ENCODE results near the gene GNAS. TPM values are rescaled to one million over a fixed set of nuclear protein-coding genes. Genes with fewer than 3 reads are reported as not detected.

The GNAS gene
- total RNA-seq, 3 donors from 2014 or later: 448 to 714 (median 570) TPM

DNA sequence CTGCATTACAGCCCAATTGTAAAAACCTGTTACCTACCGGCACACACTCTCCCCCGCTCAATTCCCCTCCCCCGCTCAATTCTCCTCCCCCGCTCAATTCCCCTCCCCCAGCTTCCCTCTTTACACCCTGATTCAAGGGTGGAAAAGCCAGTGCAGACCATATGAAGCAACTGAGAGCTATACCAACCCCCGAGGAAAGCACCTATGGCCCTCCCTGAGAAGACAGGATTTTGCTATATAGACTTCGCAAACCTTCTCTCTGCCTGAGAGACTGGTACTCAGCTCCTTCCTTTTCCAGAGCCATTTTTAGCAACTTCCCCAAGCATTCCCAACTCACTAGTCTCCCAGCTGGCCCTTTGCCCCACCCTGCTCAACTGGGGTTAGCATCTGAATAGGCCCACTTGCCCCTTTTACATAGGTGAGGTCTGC lies 9.4 kb upstream of the GNAS start:
- no peak overlapping the region for H3K4me3 ChIP-seq
- intact Hi-C loops (cut with DNase I; ENCODE audit: low total_unique reads): no loop called here
- peaks cover 0 to 22% of the 10 kb centered on the region in 2 donors for H3K27me3 ChIP-seq
- TF ChIP-seq POLR2AphosphoS5 (IDR thresholded peaks at IDR 0.05): no peak
- no peaks in the 10 kb centered on the region for H3K9me3 ChIP-seq
- H3K36me3 ChIP-seq: no peaks in the 10 kb centered on the region
- H3K4me1 ChIP-seq: no peaks in the 10 kb centered on the region
- DNase-seq (ENCODE audit: low spot score in 2 of 2): no peak
- H3K27ac ChIP-seq: no peak overlapping the region

DNA sequence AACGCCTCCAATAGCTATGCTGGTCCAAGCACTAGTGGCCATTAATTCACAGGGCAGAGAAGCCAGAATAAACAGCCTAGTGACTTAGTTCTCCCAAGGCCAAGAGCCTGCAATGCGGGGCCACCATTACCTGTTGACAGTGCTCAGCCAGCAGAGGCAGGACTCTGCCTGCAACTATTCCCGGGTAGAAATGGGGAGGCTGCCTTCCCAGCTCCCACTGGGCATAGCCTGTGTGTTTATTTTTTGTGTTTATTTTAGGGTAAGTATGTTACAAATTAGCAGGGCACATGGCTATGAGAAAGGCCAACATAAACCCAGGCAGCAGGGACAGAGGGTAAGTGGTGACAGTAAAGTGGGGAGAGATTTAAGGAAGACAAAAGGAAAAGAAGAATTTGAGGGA lies 6.8 kb upstream of the GNAS start:
- Histone ChIP-seq H3K9me3 (no peaks in the 10 kb centered on the region), H3K27me3 (peaks cover 0 to 12% of the 10 kb centered on the region in 2 donors), H3K36me3 (no peaks in the 10 kb centered on the region), H3K4me1 (no peaks in the 10 kb centered on the region), H3K4me3 (no peak overlapping the region), H3K27ac (no peak overlapping the region)
- no peak for DNase-seq (ENCODE audit: low spot score in 2 of 2)
- TF ChIP-seq, protein P1, sequence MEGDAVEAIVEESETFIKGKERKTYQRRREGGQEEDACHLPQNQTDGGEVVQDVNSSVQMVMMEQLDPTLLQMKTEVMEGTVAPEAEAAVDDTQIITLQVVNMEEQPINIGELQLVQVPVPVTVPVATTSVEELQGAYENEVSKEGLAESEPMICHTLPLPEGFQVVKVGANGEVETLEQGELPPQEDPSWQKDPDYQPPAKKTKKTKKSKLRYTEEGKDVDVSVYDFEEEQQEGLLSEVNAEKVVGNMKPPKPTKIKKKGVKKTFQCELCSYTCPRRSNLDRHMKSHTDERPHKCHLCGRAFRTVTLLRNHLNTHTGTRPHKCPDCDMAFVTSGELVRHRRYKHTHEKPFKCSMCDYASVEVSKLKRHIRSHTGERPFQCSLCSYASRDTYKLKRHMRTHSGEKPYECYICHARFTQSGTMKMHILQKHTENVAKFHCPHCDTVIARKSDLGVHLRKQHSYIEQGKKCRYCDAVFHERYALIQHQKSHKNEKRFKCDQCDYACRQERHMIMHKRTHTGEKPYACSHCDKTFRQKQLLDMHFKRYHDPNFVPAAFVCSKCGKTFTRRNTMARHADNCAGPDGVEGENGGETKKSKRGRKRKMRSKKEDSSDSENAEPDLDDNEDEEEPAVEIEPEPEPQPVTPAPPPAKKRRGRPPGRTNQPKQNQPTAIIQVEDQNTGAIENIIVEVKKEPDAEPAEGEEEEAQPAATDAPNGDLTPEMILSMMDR (IDR thresholded peaks at IDR 0.05): no peak
- no peak for TF ChIP-seq POLR2A (IDR thresholded peaks at IDR 0.05)
- no peak for TF ChIP-seq POLR2AphosphoS5 (IDR thresholded peaks at IDR 0.05)
- intact Hi-C loops (cut with DNase I; ENCODE audit: low total_unique reads): loop anchor here (5.0 kb wide), 1 partner anchor 1298 kb away; no protein-coding TSS in a partner anchor

DNA sequence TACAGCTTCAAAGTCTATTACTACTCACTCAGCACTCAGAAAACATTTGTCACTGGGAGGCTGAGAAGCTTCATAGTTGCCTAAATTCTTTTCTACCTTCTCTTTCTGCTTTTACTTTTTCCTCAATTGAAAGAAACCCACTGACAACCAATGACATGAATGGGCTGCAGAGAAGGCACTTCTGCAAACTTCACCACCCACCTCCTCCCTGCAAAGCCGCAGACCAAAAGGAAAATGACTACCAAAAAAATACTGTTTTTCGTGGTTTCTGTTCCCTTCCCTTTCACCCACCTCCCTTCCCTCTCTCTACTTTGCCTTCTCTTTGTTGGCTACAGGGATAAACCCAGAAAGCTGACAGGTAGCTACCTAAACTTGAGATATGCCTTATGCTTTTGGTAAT lies 5.1 kb upstream of the GNAS start:
- TF ChIP-seq POLR2AphosphoS5 (IDR thresholded peaks at IDR 0.05) (no peak), POLR2A (IDR thresholded peaks at IDR 0.05) (no peak)
- TF ChIP-seq, protein P1 (IDR thresholded peaks at IDR 0.05): no peak
- H3K27me3 ChIP-seq: no peaks in the 10 kb centered on the region
- no peak overlapping the region for H3K27ac ChIP-seq
- intact Hi-C loops (cut with DNase I; ENCODE audit: low total_unique reads): loop anchor here (5.0 kb wide), 1 partner anchor 1300 kb away; no protein-coding TSS in a partner anchor
- no peaks in the 10 kb centered on the region for H3K36me3 ChIP-seq
- DNase-seq (ENCODE audit: low spot score in 2 of 2): no peak
- no peaks in the 10 kb centered on the region for H3K9me3 ChIP-seq
- H3K4me3 ChIP-seq: no peak overlapping the region
- no peaks in the 10 kb centered on the region for H3K4me1 ChIP-seq

DNA sequence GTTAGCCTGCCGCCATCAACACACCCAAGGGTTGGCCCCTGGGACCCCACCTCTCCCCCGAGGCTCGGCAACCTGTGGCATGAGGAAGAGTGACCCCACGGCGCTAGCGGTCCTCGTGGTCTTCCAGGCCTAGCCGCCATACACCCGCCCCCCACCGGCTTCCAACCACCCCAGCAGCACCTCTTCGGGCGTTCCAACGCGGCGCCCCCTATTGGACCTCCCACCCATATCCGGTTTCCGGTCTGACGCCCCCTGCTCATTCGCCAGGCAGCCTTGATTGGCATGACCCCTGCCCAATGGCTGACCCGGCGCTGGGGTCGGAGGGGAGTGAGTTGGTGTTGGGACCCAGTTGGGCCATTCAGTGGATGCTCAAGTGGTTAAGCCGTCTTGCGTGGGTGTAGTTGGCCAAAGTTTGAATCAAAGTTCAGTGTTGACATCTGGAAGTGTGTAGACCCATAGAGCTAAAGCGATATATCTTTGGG lies 1.8 kb upstream of the GNAS start, which contains the start of gene GNAS-AS1:
Gene GNAS-AS1 (minus strand): TSS at position 210 of the 482 bp plus-strand sequence.
- DNase-seq (ENCODE audit: low spot score in 2 of 2): peak; percentile 48 to 61
- intact Hi-C loops (cut with DNase I; ENCODE audit: low total_unique reads): no loop called here
- H3K9me3 ChIP-seq: no peaks in the 10 kb centered on the region
- no peak within 1 kb of the TSS for H3K27ac ChIP-seq
- H3K4me1 ChIP-seq: peaks cover 0 to 4% of the 10 kb centered on the region in 2 donors
- peak within 1 kb of the TSS; percentile 40 to 66 (median 53) for H3K4me3 ChIP-seq
- H3K36me3 ChIP-seq: no peaks in the 10 kb centered on the region
- TF ChIP-seq POLR2A (IDR thresholded peaks at IDR 0.05) (no peak), POLR2AphosphoS5 (IDR thresholded peaks at IDR 0.05) (no peak)
- TF ChIP-seq, protein P1 (IDR thresholded peaks at IDR 0.05): no peak
- H3K27me3 ChIP-seq: peaks cover 4 to 7% of the 10 kb centered on the region in 2 donors

DNA sequence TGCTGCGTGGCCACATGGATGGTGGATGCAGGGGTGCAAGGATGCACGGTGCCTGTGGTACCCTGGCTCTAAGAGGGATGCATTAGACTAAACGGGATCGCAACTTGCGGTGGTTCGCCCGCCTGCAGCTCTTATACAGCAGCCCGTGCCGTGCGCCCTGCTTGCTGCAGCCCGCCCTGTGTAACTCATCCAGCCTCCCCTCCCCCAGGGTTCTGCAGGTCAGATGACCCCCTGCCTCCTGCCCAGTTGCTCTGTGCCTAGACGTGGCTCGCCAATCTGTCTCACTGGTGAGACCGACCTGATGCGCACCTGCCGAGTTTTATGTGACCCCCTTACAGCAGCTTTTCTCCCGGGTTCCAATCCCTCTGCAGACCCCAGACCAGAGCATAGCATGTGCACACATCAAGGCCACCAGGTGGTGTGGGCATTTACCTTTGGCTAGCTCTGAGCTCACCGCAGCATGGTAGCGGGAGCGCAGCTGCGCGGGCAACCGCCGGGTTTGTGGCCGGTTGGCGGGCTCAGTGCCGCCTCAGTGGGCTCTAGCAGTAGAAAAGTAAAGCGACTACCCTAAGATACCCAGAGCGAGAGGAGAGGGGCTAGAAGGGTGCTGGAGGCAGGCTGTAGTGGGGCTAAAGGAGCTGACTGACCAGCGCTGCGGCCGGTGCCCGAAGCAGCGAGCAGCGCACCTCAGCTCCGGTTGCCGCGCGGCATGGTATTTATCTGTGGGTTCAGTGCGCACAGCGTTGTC lies 1.1 kb upstream of the GNAS start:
- H3K9me3 ChIP-seq: no peaks in the 10 kb centered on the region
- intact Hi-C loops (cut with DNase I; ENCODE audit: low total_unique reads): no loop called here
- H3K27me3 ChIP-seq: peaks cover 4 to 7% of the 10 kb centered on the region in 2 donors
- H3K27ac ChIP-seq: no peak overlapping the region
- H3K4me1 ChIP-seq: peaks cover 3 to 9% of the 10 kb centered on the region in 2 donors
- H3K4me3 ChIP-seq: peak overlapping the region; percentile 40 to 66 (median 53)
- TF ChIP-seq POLR2AphosphoS5 (IDR thresholded peaks at IDR 0.05): no peak
- TF ChIP-seq, protein P1 (IDR thresholded peaks at IDR 0.05): no peak
- TF ChIP-seq POLR2A (IDR thresholded peaks at IDR 0.05): no peak
- no peaks in the 10 kb centered on the region for H3K36me3 ChIP-seq
- no peak for DNase-seq (ENCODE audit: low spot score in 2 of 2)
